Umbilical cord (tissue), 2 donors: ENCODE data around the gene CAPSL. TPM values are rescaled to one million over a fixed set of nuclear protein-coding genes. Genes with fewer than 3 reads are reported as not detected.
"Not testable (repeated sequence)": the region's sequence is repeated elsewhere in the genome, so short reads cannot be mapped to it uniquely, and the experiment has no call there.

Experiments
- DNase-seq: peaks from one replicate; pipeline ENCODE4 v3.0.0-alpha.2; 2015; ENCODE audit warnings: low spot score
- total RNA-seq: library from RNA; depleted of rRNA; stranded (reverse); fragments of >200 nt; gene quantifications from one replicate; pipeline ENCODE4 v1.2.3, GENCODE V29; 2014; ENCODE audit warnings: low replicate concordance; ENCODE audit not compliant: insufficient read depth

CAPSL gene
- total RNA-seq, 1 donor from 2014 or later, result not detected

DNA sequence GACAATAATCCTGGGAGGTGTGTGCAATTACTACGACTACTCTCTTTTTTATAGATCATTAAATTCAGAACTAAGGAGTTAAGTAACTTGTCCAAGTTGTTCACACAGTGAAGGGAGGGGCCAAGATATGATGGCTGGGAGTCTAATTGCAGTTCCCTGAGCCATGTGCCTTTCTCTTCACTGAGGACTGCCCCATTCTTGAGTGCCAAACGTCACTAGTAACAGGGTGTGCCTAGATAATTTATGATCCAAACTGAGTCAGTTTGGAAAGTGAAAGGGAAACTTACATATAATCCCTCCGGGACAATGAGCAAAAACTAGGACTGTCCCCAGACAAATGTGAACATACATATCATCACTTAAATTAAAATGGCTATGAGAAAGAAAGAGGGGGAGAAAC, 61.5 kb downstream of the CAPSL start:
- no peak for DNase-seq

DNA sequence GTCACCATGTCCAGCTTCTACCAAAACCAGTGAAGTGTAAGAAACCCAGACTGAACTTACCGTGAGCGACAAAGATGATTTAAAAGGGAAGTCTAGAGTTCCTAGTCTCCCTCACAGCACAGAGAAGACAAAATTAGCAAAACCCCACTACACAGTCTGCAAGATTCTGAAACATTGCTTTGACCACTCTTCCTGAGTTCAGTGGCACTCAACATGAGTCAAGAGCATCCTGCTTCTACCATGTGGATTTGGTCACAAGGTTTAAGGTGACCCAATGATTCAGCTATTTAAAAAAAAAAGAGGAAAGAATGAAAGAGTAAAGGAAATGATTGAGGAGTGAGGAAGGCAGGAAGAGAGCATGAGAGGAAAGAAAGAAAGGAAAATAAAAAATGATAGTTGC, 62.0 kb downstream of the CAPSL start:
- DNase-seq, result no peak

DNA sequence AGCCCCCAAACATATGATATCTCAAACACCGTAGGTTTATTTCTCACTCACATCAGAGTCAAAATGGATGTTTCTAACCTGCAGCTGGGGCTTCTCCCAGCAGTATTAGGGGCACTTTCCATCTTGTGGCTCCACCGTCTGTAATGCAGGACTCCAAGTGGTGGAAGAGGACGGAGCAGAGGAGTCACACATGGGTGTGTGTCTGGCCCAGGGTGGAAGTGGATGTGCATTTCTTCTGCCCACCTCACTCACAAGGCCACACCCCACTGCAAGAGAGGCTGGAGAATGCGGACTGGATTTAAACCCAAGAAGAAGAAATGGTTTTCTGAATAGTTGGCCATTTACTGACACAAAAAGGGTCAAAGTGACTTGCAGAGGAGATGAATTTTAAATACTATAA, 67.8 kb downstream of the CAPSL start:
- no peak for DNase-seq

DNA sequence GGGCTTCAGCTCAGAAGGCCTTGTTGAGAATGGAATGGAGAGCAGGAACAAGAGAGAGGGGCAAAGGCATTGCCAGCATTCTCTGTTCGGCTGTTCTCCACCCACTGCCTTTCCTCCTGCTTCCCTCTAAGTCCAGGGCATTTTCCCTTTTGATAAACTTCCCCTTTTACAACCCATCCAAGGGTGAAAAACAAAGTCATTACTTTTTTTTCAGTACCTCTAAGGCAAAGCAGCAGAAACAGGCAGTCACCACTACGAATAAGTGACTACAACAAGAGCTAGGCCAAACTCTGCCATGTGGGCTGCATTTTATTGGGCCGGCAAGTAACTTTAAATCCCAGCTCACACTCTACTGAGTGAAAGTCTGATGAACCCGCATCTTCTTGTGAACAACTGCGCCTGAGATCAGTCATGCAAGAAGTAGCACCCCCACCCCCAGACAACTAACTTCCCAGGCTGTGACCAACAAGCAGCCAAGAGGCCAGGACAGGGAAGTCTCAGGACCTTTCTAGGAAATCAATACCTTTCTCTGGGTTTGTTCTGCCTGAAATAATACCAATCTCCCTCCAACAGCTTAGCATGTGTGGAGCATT, 68.6 kb downstream of the CAPSL start:
- no peak for DNase-seq

DNA sequence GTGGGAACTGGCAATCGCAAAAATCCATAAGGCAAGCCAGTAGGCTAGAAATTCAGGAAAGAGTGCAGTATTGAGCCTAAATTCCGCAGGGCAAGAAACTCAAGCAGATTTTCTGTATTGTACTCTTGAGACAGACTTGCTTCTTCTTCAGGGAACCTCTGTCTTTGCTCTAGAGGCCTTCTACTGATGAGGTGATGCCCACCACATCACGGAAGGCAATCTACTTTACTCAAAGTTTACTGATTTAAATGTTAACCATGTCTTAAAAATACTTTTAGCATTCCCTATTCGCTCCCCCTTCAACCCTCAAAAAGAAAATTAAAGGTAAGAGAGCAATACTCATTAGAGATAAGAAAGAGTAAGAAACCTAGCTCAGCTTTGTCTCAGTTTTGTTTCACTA, 70.4 kb downstream of the CAPSL start:
- DNase-seq, result no peak

DNA sequence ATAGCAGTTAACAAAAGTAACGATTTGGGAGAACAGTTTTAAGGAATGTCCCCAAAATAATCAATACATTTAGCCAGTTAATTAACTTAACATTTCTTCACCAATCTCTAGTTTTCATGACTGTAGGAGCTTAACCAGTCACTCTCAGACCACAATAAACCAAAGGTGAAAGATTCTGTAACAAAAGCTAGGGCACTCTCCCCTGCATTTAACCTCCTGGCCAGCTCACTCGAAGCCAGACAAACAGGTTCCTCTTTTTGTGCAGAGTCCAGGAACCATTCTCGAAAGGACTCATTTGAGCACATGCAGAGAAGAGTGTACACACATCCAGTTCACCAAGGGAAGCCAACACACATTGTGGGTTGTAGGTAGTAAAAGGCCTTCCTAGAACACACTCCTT, 75.3 kb downstream of the CAPSL start:
- no peak for DNase-seq

DNA sequence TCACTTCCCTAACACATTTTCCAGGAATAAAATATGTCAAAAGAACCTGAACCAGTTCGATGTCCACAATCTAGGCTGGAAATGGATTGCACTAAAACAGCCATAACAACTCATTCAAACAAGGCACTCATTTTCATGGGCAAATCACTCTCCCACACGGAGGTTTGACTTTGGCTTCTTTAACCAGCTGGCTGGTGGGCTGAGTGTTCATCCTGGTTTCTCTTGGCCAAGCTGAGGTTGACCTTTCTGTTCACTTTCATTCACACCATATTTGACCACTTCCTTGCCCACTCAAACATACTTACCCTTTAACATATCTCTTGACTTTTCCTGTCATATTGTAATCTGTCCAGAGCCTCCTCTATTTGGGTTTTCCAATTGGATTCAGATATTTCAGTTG, 76.3 kb downstream of the CAPSL start:
- DNase-seq, result no peak

DNA sequence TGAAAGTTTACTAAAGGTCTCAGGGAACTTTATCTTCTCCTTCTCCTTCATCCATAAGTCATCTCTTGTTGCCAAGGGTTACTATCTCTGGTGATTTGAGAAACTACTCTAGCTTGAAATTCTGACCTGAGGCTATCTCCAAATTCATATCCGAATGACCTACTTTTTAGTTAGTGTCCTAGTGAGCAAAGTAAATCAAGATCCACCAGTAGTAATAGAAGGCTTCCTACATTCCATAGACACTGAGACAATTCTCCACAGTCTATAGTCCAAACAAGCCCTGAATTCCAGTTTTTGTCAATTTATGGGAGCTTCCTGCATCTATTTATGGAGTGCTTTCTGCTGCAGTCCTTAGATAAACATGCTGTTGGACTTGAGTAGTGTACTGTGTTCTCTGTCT, 76.7 kb downstream of the CAPSL start:
- DNase-seq, result peak; percentile 12

DNA sequence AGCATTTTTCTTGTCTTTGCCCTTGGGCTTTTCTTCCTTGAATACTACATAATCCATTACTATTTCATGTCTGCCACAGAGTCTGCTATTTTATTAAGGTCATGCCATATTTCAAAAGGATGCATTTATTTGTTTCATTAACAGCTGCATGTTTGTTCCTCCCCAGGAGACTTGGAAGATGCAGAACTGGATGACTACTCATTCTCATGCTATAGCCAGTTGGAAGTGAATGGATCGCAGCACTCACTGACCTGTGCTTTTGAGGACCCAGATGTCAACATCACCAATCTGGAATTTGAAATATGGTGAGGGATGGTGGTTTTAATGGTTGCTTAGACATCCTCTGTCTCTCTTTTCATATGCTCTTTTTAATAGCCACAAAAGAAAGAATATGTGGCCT, 77.7 kb downstream of the CAPSL start:
- no peak for DNase-seq

DNA sequence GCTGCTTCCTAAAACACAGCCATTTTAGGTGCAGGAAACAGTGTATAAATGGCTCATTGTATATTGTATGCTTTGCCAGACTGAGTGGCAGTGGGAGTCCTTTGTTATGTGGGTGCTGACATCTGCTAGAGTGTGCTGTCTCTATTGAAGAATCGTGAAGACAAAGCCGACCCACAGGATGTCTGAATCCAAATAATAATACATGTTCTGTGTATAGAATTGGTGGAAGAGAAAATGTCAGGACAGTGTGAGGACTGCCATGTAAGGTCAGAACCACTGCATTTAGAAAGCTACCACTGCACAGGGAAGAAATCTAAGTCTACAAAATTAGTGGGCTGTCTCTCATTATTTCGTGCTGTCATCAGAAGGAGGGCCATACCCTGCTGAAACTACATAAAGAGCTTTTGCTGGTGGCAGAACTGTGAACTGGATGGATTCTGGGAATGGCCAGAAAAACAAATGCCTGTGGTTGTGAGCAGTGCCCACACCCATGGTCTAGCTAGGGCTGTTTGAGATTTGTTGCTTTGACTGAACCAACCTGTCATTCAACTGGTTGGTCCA, 79.2 kb downstream of the CAPSL start:
- no peak for DNase-seq

DNA sequence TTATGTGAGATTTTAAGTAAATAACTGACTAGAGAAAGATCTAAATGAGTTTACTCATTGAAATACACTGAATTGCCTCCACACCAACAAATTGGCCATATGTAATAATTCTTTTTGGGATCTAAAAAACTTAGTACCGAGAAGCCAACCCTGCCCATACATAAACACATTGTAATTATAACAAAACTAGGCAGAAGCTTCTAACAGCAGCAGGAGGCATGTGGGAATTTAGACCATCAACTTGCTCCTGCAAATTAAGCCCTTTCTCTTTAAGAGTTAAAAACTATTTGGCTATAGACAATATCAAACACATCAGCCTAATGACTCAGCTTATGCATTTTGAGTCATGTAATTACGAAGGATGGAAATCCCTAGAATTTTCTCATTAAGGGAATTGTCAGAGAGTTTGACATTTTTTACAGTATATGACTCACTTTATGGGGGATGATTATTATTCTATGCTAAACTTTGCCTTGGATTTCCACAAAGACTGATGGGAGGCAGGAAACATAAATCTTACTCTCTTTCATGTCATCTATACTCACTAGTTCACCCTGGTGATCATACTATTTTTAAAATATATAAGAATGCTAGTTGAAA, 80.7 kb downstream of the CAPSL start:
- peak; percentile 25 for DNase-seq

DNA sequence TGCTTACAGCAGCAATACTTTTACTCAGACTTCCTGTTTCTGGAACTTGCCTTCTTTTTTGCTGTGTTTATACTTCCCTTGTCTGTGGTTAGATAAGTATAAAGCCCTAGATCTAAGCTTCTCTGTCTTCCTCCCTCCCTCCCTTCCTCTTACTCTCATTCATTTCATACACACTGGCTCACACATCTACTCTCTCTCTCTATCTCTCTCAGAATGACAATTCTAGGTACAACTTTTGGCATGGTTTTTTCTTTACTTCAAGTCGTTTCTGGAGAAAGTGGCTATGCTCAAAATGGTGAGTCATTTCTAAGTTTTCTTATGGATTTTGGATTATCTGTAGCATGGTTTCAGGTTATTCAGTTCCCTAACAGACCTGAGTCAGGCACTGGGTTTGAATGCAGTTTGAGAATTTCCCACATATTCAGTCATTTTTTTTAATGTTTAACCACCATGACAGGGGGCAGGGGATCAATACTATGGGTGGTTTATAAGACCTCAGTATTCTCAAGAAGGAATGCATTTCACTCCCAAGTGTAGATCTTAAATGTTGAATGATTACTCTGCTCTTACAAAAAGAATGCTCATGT, 81.6 kb downstream of the CAPSL start, which contains the start of gene IL7R:
Gene IL7R, plus strand, starts transcription at position 127 of the 587 bp plus-strand sequence. Its CDS starts 87 bp downstream, at position 214.
- peak; percentile 8 for DNase-seq

DNA sequence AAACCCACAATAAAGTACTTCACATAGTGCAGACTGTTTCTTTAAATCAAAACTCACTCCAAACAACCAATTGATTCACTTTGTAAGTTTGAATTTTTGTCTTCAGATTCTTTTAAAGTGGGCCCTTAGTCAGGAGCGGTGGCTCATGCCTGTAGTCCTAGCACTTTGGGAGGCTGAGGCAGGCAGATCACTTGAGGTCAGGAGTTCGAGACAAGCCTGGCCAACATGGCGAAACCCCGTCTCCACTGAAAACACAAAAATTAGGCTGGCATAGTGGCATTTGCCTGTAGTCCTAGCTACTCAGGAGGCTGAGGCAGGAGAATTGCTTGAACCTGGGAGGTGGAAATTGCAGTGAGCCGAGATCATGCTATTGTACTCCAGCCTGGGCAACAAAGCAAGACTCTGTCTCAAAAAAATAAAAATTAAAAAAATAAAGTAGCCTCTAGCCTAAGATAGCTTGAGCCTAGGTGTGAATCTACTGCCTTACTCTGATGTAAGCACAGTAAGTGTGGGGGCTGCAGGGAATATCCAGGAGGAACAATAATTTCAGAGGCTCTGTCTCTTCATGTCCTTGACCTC, 82.1 kb downstream of the CAPSL start:
- not testable (repeated sequence) for DNase-seq

DNA sequence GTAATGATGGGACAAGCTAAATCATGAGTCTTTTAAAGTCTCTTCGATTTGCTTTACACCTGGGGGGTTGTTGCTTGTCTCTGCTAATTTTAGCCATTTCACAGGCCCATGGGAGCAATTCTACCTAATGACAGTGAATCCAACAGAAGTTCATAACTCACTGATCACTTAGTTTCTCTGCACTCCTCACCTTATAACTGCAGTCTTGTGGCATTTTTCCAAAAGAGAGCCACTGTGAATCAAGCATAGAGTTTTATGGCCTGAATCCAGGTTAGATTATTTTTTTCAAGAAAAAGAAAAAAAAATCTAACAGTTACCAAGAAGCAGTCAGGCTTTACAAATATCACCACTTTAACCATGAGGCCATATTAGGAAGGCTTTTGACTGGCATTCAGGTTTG, 83.2 kb downstream of the CAPSL start:
- DNase-seq, result no peak

Other genes starting within 250 kb of the CAPSL start
- gene IL7R, start 81.7 kb downstream of the CAPSL start, total RNA-seq, result 3.4 TPM
- 8.7 TPM for gene UGT3A1, start 52.8 kb upstream of the CAPSL start, total RNA-seq
- gene UGT3A2, start 128.3 kb upstream of the CAPSL start, total RNA-seq, result not detected
- gene LMBRD2, start 213.3 kb upstream of the CAPSL start, total RNA-seq, result 17.8 TPM
- gene SKP2, start 213.5 kb upstream of the CAPSL start, total RNA-seq, result 41.4 TPM